H1 (cell line): Measurements from ENCODE around the gene NDFIP2. TPM values are rescaled to one million over a fixed set of nuclear protein-coding genes. Genes with fewer than 3 reads are reported as not detected.
A peak's percentile ranks its signal among the peaks of the same experiment; 100 is the strongest.

Source experiments
- CTCF ChIA-PET: fragments of 300-600 bp; sonication (Branson Sonifier 250); formaldehyde crosslinking; loops from one replicate; lab custom pipeline; 2021; ENCODE audit not compliant: partially characterized antibody; lab: Charles Lee
- POLR2A ChIA-PET: fragments of 300-600 bp; sonication (Branson Sonifier 250); formaldehyde crosslinking; loops from one replicate; lab custom pipeline; 2021; ENCODE audit warnings: inconsistent platforms; ENCODE audit not compliant: partially characterized antibody; lab: Charles Lee
- DNase-seq, 2 experiments: peaks; one replicate each; pipeline versions ENCODE4 v3.0.0 to v3.0.0-alpha.2; 2010 to 2022; ENCODE audit warnings: low spot score in 2 of 2, low read depth in 1 of 2, mixed read lengths in 1 of 2
- FAIRE-seq: peaks from 2 replicates; lab custom pipeline; 2011; peaks lifted over from hg19 to GRCh38; lab: Jason Lieb, UNC
- H2AFZ ChIP-seq: 2 replicates; pipeline ENCODE4 v1.8.1; 2012; ENCODE audit warnings: low read length, inconsistent platforms
- H2AK5ac ChIP-seq: 2 replicates; pipeline ENCODE4 v1.6.1; 2013; ENCODE audit warnings: low read depth, low read length
- H2BK120ac ChIP-seq: replicated peaks from 2 replicates; pipeline ENCODE3; 2013; ENCODE audit warnings: low read depth, low read length, inconsistent platforms
- H2BK12ac ChIP-seq: 2 replicates; pipeline ENCODE4 v1.6.1; 2013; ENCODE audit warnings: low read depth, low read length
- H2BK15ac ChIP-seq: 2 replicates; pipeline ENCODE4 v1.6.1; 2013; ENCODE audit warnings: low read length
- H2BK20ac ChIP-seq: 2 replicates; pipeline ENCODE4 v1.6.1; 2013; ENCODE audit warnings: low read length
- H2BK5ac ChIP-seq: 2 replicates; pipeline ENCODE4 v1.6.1; 2013; ENCODE audit warnings: low read depth, low read length
- H3K14ac ChIP-seq: 2 replicates; pipeline ENCODE4 v1.6.1; 2013; ENCODE audit warnings: inconsistent platforms; ENCODE audit not compliant: insufficient read length
- H3K18ac ChIP-seq: 2 replicates; pipeline ENCODE4 v1.6.1; 2013; ENCODE audit warnings: low read length; ENCODE audit errors: extremely low read depth
- H3K23ac ChIP-seq: 2 replicates; pipeline ENCODE4 v1.6.1; 2013; ENCODE audit warnings: inconsistent platforms; ENCODE audit not compliant: insufficient read length
- H3K23me2 ChIP-seq: 2 replicates; pipeline ENCODE4 v1.6.1; 2013; ENCODE audit warnings: low read depth, low read length
- H3K27ac ChIP-seq: 2 replicates; pipeline ENCODE4 v1.6.1; 2011; ENCODE audit warnings: low read depth, low read length, inconsistent platforms
- H3K27me3 ChIP-seq, 4 experiments: replicated peaks in 1 of 4; 1 replicate in 1 of 4; 2 replicates in 3 of 4; pipeline versions ENCODE4 v1.6.1 to v1.8.1; 2011 to 2013; ENCODE audit warnings: low read length in 3 of 4, mild to moderate bottlenecking in 3 of 4, inconsistent platforms in 2 of 4, mixed read lengths in 2 of 4, moderate library complexity in 1 of 4; ENCODE audit not compliant: control insufficient read depth in 3 of 4, insufficient read depth in 3 of 4; ENCODE audit errors: extremely low read depth in 1 of 4
- H3K36me3 ChIP-seq, 4 experiments: 2 replicates each; pipeline versions ENCODE4 v1.6.1 to v1.8.1; 2011 to 2013; ENCODE audit warnings: mild to moderate bottlenecking in 4 of 4, low read length in 3 of 4, moderate library complexity in 2 of 4, control low read depth in 1 of 4, inconsistent platforms in 1 of 4; ENCODE audit not compliant: insufficient read depth in 4 of 4, control insufficient read depth in 2 of 4
- H3K4ac ChIP-seq: replicated peaks from 2 replicates; pipeline ENCODE3; 2013; ENCODE audit warnings: low read length, low read depth, mixed read lengths, inconsistent platforms; ENCODE audit not compliant: insufficient read length
- H3K4me1 ChIP-seq, 4 experiments: replicated peaks in 1 of 4; 1 replicate in 1 of 4; 2 replicates in 3 of 4; pipeline versions ENCODE4 v1.6.1 to v1.8.1; 2011 to 2013; ENCODE audit warnings: low read length in 3 of 4, inconsistent platforms in 2 of 4, mixed read lengths in 1 of 4; ENCODE audit not compliant: insufficient read depth in 4 of 4, control insufficient read depth in 3 of 4
- H3K4me2 ChIP-seq, 2 experiments: 2 replicates each; pipeline versions ENCODE4 v1.6.1 to v1.8.1; 2011 to 2013; ENCODE audit warnings: low read depth in 2 of 2, low read length in 2 of 2, control low read depth in 1 of 2, inconsistent platforms in 1 of 2, mild to moderate bottlenecking in 1 of 2; ENCODE audit not compliant: insufficient read depth in 1 of 2
- H3K4me3 ChIP-seq, 4 experiments: fragments of 200-600, 300-600 bp in 1 of 4; sonication (generic), shearing (Covaris generic), sonication (Bioruptor Twin) in 1 of 4; 2 replicates each; pipeline versions ENCODE4 v1.5.1 to v1.8.1; 2011 to 2016; ENCODE audit warnings: low read length in 4 of 4, low read depth in 3 of 4, control low read depth in 2 of 4, inconsistent platforms in 2 of 4, mild to moderate bottlenecking in 2 of 4, mixed read lengths in 1 of 4, moderate library complexity in 1 of 4; ENCODE audit not compliant: insufficient read depth in 2 of 4; ENCODE audit errors: extremely low read depth in 1 of 4
- H3K56ac ChIP-seq: replicated peaks from 2 replicates; pipeline ENCODE3; 2013; ENCODE audit warnings: low read depth, mild to moderate bottlenecking, mixed read lengths, low read length, inconsistent platforms; ENCODE audit not compliant: insufficient read length
- H3K79me1 ChIP-seq: 2 replicates; pipeline ENCODE4 v1.6.1; 2013; ENCODE audit warnings: low read depth, low read length, control low read depth
- H3K79me2 ChIP-seq, 2 experiments: 2 replicates each; pipeline versions ENCODE4 v1.6.1 to v1.8.1; 2012 to 2013; ENCODE audit warnings: low read length in 2 of 2, mild to moderate bottlenecking in 2 of 2, inconsistent platforms in 1 of 2; ENCODE audit not compliant: insufficient read depth in 2 of 2, control insufficient read depth in 1 of 2
- H3K9ac ChIP-seq, 4 experiments: replicated peaks in 1 of 4; 1 replicate in 1 of 4; 2 replicates in 3 of 4; pipeline versions ENCODE4 v1.6.1 to v1.8.1; 2011 to 2013; ENCODE audit warnings: low read depth in 3 of 4, low read length in 3 of 4, control low read depth in 2 of 4, mild to moderate bottlenecking in 2 of 4, moderate library complexity in 2 of 4, inconsistent platforms in 1 of 4; ENCODE audit errors: extremely low read depth in 1 of 4
- H3K9me3 ChIP-seq, 2 experiments: 2 replicates each; pipeline versions ENCODE4 v1.6.1 to v1.8.1; 2012 to 2013; ENCODE audit warnings: mild to moderate bottlenecking in 2 of 2, moderate library complexity in 2 of 2, control low read depth in 1 of 2, inconsistent platforms in 1 of 2, low read depth in 1 of 2, low read length in 1 of 2, mixed read lengths in 1 of 2; ENCODE audit not compliant: insufficient read depth in 2 of 2
- H4K20me1 ChIP-seq, 2 experiments: replicated peaks in 1 of 2; 2 replicates each; pipeline versions ENCODE3 to v1.8.1; 2011 to 2013; ENCODE audit warnings: inconsistent platforms in 2 of 2, low read length in 2 of 2, mild to moderate bottlenecking in 1 of 2; ENCODE audit not compliant: insufficient read depth in 2 of 2, control insufficient read depth in 1 of 2
- H4K5ac ChIP-seq: 2 replicates; pipeline ENCODE4 v1.6.1; 2013; ENCODE audit warnings: low read length, low read depth, mixed read lengths, inconsistent platforms; ENCODE audit not compliant: insufficient read length
- H4K8ac ChIP-seq: 2 replicates; pipeline ENCODE4 v1.8.0; 2013; ENCODE audit warnings: mild to moderate bottlenecking, moderate library complexity, low read length, inconsistent platforms; ENCODE audit not compliant: insufficient read depth; ENCODE audit errors: extremely low read depth
- H4K91ac ChIP-seq: replicated peaks from 2 replicates; pipeline ENCODE3; 2013; ENCODE audit warnings: low read length, mixed read lengths, inconsistent platforms; ENCODE audit not compliant: insufficient read length
- SAP30 ChIP-seq: fragments of 300-600 bp; sonication (generic); IDR thresholded peaks from 2 replicates; pipeline ENCODE4 v1.7.1; 2012; ENCODE audit warnings: low read length, moderate library complexity, mild to moderate bottlenecking, inconsistent platforms; ENCODE audit not compliant: insufficient read depth, insufficient replicate concordance
- WGBS, 2 experiments: shearing (Covaris generic) in 1 of 2; methylation state at CpG; one replicate each; pipeline versions ENCODE4 v1.1.6 to v1.1.7; 2013 to 2015; ENCODE audit warnings: low lambda C conversion rate in 2 of 2, mixed read lengths in 2 of 2, inconsistent platforms in 1 of 2, low coverage in 1 of 2, missing lambda C conversion rate in 1 of 2; ENCODE audit not compliant: insufficient replicate concordance in 2 of 2, insufficient coverage in 1 of 2, insufficient read length in 1 of 2; ENCODE audit errors: extremely low coverage in 1 of 2, missing lambda C conversion rate in 1 of 2; 5-methylcytosine and 5-hydroxymethylcytosine counted together
- polyA plus RNA-seq, 7 experiments: library from polyadenylated mRNA; depleted of rRNA in 3 of 7; stranded (reverse) in 5 of 7; unstranded in 2 of 7; fragments of >200 nt in 5 of 7; fragments of 200-250 nt in 2 of 7; gene quantifications; 1 replicate in 5 of 7; 2 replicates in 1 of 7; 4 replicates in 1 of 7; pipeline versions ENCODE4 v1.2.1 to v1.2.3, GENCODE V29; 2011 to 2013; ENCODE audit warnings: missing spikeins in 2 of 7, mixed read lengths in 2 of 7
- total RNA-seq: library from RNA; stranded (reverse); fragmentation: NEBNext Ultra II Directional; extraction: Animal tissue kit (Norgen Biotek cat#: 25700); gene quantifications from 2 replicates; pipeline ENCODE4 v1.2.1, GENCODE V29; 2021

NDFIP2 gene
- total and polyA plus RNA-seq, 2 of the 8 experiments (the other 6 are each of a cell fraction or from before 2014, with no cell fraction given), result 11.1 to 32.9 TPM

- FAIRE-seq, result no peak
- CTCF ChIA-PET, result no interaction called here
These were observed 32.5 kb upstream of the NDFIP2 start for GRCh38 chr13:79448413-79448812.

More at GRCh38 chr13:79448413-79448812, 32.5 kb upstream of the NDFIP2 start:
- H3K79me1 ChIP-seq, result no peaks in the 10 kb centered on the region
- POLR2A ChIA-PET, result no interaction called here
- H3K27me3 ChIP-seq, result peaks cover 0 to 1% (median 0%) of the 10 kb centered on the region in 4 experiments; a peak in 1 of 7 replicates
- peak overlapping the region; percentile 32 for H4K91ac ChIP-seq
- no peaks in the 10 kb centered on the region for H3K79me2 ChIP-seq
- WGBS, 2 experiments, result 92% methylated on average over 1 of the region's 1 CpG; no CpG with 5 or more reads in 1 of the 2 experiments
- H3K9me3 ChIP-seq, result no peaks in the 10 kb centered on the region
- no peaks in the 10 kb centered on the region for H4K20me1 ChIP-seq
- H2AK5ac ChIP-seq, result no peak overlapping the region
- H3K4me3 ChIP-seq, result no peak overlapping the region
- H3K23ac ChIP-seq, result no peak overlapping the region
- no peak overlapping the region for H3K9ac ChIP-seq
- no peak overlapping the region for H2BK15ac ChIP-seq
- H2BK5ac ChIP-seq, result no peak overlapping the region
- H3K23me2 ChIP-seq, result no peaks in the 10 kb centered on the region
- no peak overlapping the region for H3K27ac ChIP-seq
- no peak overlapping the region for H3K56ac ChIP-seq
- no peak overlapping the region for H2BK120ac ChIP-seq
- no peak overlapping the region for H3K4ac ChIP-seq
- no peak overlapping the region for H2BK20ac ChIP-seq
- H2BK12ac ChIP-seq, result no peak overlapping the region
- H3K4me1 ChIP-seq, result peaks cover 0 to 4% (median 0%) of the 10 kb centered on the region in 4 experiments; a peak in 2 of 7 replicates
- no peak overlapping the region for H4K5ac ChIP-seq
- DNase-seq, result no peak
- H3K18ac ChIP-seq, result no peak overlapping the region
- H3K14ac ChIP-seq, result no peak overlapping the region
- H4K8ac ChIP-seq, result no peak overlapping the region
- H2AFZ ChIP-seq, result no peak overlapping the region
- H3K4me2 ChIP-seq, result no peak overlapping the region
- no peak for TF ChIP-seq SAP30
- H3K36me3 ChIP-seq, result no peaks in the 10 kb centered on the region
